ENCODE data around the gene SLC22A23. TPM values are rescaled to one million over a fixed set of nuclear protein-coding genes. Genes with fewer than 3 reads are reported as not detected.

SLC22A23 gene
- total and polyA plus RNA-seq, 12 donors = 2.3 to 18.5 (median 5.3) TPM

- TF ChIP-seq POLR2A (IDR thresholded peaks at IDR 0.05) = no peak
- TF ChIP-seq, protein P1, sequence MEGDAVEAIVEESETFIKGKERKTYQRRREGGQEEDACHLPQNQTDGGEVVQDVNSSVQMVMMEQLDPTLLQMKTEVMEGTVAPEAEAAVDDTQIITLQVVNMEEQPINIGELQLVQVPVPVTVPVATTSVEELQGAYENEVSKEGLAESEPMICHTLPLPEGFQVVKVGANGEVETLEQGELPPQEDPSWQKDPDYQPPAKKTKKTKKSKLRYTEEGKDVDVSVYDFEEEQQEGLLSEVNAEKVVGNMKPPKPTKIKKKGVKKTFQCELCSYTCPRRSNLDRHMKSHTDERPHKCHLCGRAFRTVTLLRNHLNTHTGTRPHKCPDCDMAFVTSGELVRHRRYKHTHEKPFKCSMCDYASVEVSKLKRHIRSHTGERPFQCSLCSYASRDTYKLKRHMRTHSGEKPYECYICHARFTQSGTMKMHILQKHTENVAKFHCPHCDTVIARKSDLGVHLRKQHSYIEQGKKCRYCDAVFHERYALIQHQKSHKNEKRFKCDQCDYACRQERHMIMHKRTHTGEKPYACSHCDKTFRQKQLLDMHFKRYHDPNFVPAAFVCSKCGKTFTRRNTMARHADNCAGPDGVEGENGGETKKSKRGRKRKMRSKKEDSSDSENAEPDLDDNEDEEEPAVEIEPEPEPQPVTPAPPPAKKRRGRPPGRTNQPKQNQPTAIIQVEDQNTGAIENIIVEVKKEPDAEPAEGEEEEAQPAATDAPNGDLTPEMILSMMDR (IDR thresholded peaks at IDR 0.05) = no peak
- Histone ChIP-seq H3K4me1 (replicated peaks in 1 of 2) (peaks cover 0 to 14% of the 10 kb centered on the region in 2 donors), H3K27me3 (no peaks in the 10 kb centered on the region), H3K9me3 (replicated peaks in 1 of 3) (no peaks in the 10 kb centered on the region), H3K36me3 (replicated peaks in 1 of 2) (no peaks in the 10 kb centered on the region), H3K27ac (no peak overlapping the region), H3K4me3 (no peak overlapping the region)
- intact Hi-C loops (cut with DNase I) = no loop called here
- WGBS, 4 donors = 71 to 92% (median 74%) methylated on average over 8 to 9 of the region's 9 CpGs
- no peak for DNase-seq
Observed at GRCh38 chr6:3326981-3327380, 129.9 kb downstream of the SLC22A23 start.

- no peak overlapping the region for H3K27ac ChIP-seq
- no peaks in the 10 kb centered on the region for H3K27me3 ChIP-seq
- no peaks in the 10 kb centered on the region for H3K9me3 ChIP-seq (replicated peaks in 1 of 3)
- H3K36me3 ChIP-seq (replicated peaks in 1 of 2) = no peaks in the 10 kb centered on the region
- intact Hi-C loops (cut with DNase I) = no loop called here
- H3K4me3 ChIP-seq = no peak overlapping the region
- TF ChIP-seq POLR2A (IDR thresholded peaks at IDR 0.05) = no peak
- TF ChIP-seq, protein P1 (IDR thresholded peaks at IDR 0.05) = no peak
- DNase-seq = no peak
- H3K4me1 ChIP-seq (replicated peaks in 1 of 2) = peaks cover 0 to 14% of the 10 kb centered on the region in 2 donors
- 87 to 94% (median 93%) methylated on average over 11 of the region's 11 CpGs for WGBS, 4 donors
Observed at GRCh38 chr6:3326184-3326971, 130.5 kb downstream of the SLC22A23 start.

DNA sequence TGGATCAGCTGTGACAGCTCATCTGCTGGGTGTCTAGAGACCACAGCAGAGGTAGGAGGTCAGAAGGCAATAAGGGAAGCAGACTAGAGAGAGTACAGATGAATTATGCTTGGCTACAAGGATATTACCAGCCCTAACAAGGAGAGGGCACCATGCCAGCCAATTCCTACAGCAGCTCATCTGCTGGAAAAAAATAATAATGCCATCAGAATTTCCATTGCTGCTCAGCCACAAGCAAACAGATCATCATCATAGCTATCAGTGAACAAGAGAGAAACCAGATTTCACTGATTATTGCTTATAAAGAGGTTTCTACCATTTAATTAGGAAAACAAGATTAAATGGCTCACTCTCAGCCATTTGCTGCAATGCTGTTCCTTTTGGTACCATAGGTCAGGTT lies 131.6 kb downstream of the SLC22A23 start:
- intact Hi-C loops (cut with DNase I) = no loop called here
- Histone ChIP-seq H3K4me1 (replicated peaks in 1 of 2) (peaks cover 0 to 14% of the 10 kb centered on the region in 2 donors), H3K36me3 (replicated peaks in 1 of 2) (no peaks in the 10 kb centered on the region), H3K4me3 (no peak overlapping the region), H3K9me3 (replicated peaks in 1 of 3) (no peaks in the 10 kb centered on the region), H3K27me3 (no peaks in the 10 kb centered on the region), H3K27ac (peak overlapping the region in 2 of 5 donors; percentile 58 to 83)
- TF ChIP-seq, protein P1 (IDR thresholded peaks at IDR 0.05) = no peak
- TF ChIP-seq POLR2A (IDR thresholded peaks at IDR 0.05) = no peak
- peak; percentile 47 to 87 (median 65) for DNase-seq

GRCh38 chr6:3324262-3324942 lies 132.4 kb downstream of the SLC22A23 start:
- H3K9me3 ChIP-seq (replicated peaks in 1 of 3) = no peaks in the 10 kb centered on the region
- H3K27me3 ChIP-seq = no peaks in the 10 kb centered on the region
- TF ChIP-seq, protein P1 (IDR thresholded peaks at IDR 0.05) = no peak
- TF ChIP-seq POLR2A (IDR thresholded peaks at IDR 0.05) = no peak
- H3K4me3 ChIP-seq = no peak overlapping the region
- H3K4me1 ChIP-seq (replicated peaks in 1 of 2) = peaks cover 0 to 14% of the 10 kb centered on the region in 2 donors
- H3K27ac ChIP-seq = peak overlapping the region in 2 of 5 donors; percentile 58 to 83
- DNase-seq = peak in 6 of 7 donors; percentile 34 to 80 (median 56)
- WGBS, 4 donors = 57 to 77% (median 65%) methylated on average over 12 of the region's 12 CpGs
- intact Hi-C loops (cut with DNase I) = no loop called here
- H3K36me3 ChIP-seq (replicated peaks in 1 of 2) = no peaks in the 10 kb centered on the region

Data from adrenal gland (tissue), 12 donors.